Suppressor macrophage treated with lipopolysaccharide for 1 hour (primary cell): Measurements from ENCODE around the gene TTF2.
A peak's percentile ranks its signal among the peaks of the same experiment; 100 is the strongest.

Experiments used
- DNase-seq, 3 donors: peaks; one replicate each; pipeline ENCODE4 v3.0.0-alpha.2; 2020 to 2022

The TTF2 gene

GRCh38 chr1:117046781-117047180 lies 13.3 kb upstream of the TTF2 start:
- DNase-seq = no peak

GRCh38 chr1:117047271-117047670 lies 12.9 kb upstream of the TTF2 start:
- DNase-seq = no peak

GRCh38 chr1:117049857-117050256 lies 10.3 kb upstream of the TTF2 start:
- peak; percentile 47 to 66 (median 55) for DNase-seq

- DNase-seq = peak; percentile 30 to 56 (median 41)
These were observed 8.7 kb upstream of the TTF2 start for GRCh38 chr1:117051224-117052064.

- DNase-seq = no peak
These were observed 6.1 kb upstream of the TTF2 start for GRCh38 chr1:117054068-117054467.

GRCh38 chr1:117058810-117059209 lies 1.3 kb upstream of the TTF2 start:
- no peak for DNase-seq

GRCh38 chr1:117059334-117059677 lies 820 bp upstream of the TTF2 start:
- peak in 2 of 3 donors; percentile 14 to 22 for DNase-seq

- peak; percentile 54 to 72 (median 68) for DNase-seq
These were observed 553 bp downstream of the TTF2 start for GRCh38 chr1:117060441-117061317.

- DNase-seq = peak; percentile 84 to 93 (median 93)
These were observed 1.9 kb downstream of the TTF2 start for GRCh38 chr1:117061986-117062415.

- DNase-seq = no peak
These were observed 6.2 kb downstream of the TTF2 start for GRCh38 chr1:117066367-117066766.

- DNase-seq = peak; percentile 62 to 75 (median 68)
These were observed 7.6 kb downstream of the TTF2 start for GRCh38 chr1:117067533-117068370.

- DNase-seq = no peak
These were observed 8.5 kb downstream of the TTF2 start for GRCh38 chr1:117068580-117068979.

- no peak for DNase-seq
These were observed 9.2 kb downstream of the TTF2 start for GRCh38 chr1:117069220-117069844.

GRCh38 chr1:117070124-117070523 lies 10.0 kb downstream of the TTF2 start:
- no peak for DNase-seq

GRCh38 chr1:117076648-117077047 lies 16.5 kb downstream of the TTF2 start:
- no peak for DNase-seq

GRCh38 chr1:117077267-117077666 lies 17.1 kb downstream of the TTF2 start:
- DNase-seq = peak; percentile 33 to 65 (median 58)

GRCh38 chr1:117079737-117080136 lies 19.6 kb downstream of the TTF2 start:
- no peak for DNase-seq

GRCh38 chr1:117084231-117084630 lies 24.1 kb downstream of the TTF2 start:
- no peak for DNase-seq

- no peak for DNase-seq
These were observed 27.6 kb downstream of the TTF2 start for GRCh38 chr1:117087686-117088085.

GRCh38 chr1:117089996-117090395 lies 29.9 kb downstream of the TTF2 start:
- DNase-seq = no peak

- DNase-seq = no peak
These were observed 32.5 kb downstream of the TTF2 start for GRCh38 chr1:117092594-117092993.

- DNase-seq = peak; percentile 7 to 25 (median 10)
These were observed 33.0 kb downstream of the TTF2 start for GRCh38 chr1:117093091-117093534.
